Measurements from ENCODE around the gene BABAM1.

The BABAM1 gene

DNA sequence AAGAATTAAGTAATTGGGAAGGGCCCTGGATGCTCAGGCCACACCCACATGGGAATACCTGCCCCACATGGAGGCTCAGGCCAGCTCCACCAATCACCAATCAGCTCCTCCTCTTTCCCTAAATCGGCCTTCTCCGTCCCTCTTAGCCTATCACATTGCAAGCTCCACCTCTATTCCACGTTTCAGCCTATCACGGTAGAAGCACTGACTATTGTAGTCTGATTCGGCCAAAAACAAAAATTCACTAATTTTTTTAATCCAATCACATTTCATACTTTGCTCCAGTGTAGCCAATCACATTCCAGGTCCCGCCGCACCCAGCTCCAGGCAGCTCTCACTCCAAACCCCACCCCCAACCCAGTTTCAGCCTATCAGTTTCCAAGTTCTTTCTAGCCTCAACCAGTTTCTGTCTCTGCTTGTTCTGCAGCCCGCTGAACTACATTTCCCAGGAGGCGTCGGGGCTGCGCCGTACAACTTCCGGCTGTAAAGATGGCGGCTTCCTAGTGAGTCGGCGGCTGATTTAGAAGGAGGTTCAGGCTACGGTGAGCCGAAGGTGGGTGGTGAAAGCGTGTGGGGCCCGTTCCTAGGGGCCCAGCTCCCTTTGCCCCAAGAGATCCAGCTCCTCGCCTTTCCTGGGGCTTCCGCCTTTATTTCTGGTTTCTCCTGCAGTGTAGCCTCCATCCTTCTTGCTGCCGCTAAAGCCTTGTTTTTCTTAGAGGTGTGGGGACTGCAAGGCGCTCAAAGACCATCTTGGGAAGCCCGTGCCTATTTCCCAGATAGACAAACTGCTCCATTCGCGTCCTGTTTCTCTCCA, at the start of gene BABAM1:
BABAM1 (plus strand) TSS at position 469 of the 814 bp plus-strand sequence. CDS start 1,364 bp downstream, outside the sequence.
- peak; percentile 99 for DNase-seq (ENCODE audit: low read depth in 2 of 2)

GRCh38 chr19:17219286-17219685, 48.0 kb upstream of the BABAM1 start:
- no peak for DNase-seq (ENCODE audit: low read depth in 2 of 2)

GRCh38 chr19:17220207-17220758, 47.0 kb upstream of the BABAM1 start:
- DNase-seq (ENCODE audit: low read depth in 2 of 2), result peak; percentile 25 to 29

DNA sequence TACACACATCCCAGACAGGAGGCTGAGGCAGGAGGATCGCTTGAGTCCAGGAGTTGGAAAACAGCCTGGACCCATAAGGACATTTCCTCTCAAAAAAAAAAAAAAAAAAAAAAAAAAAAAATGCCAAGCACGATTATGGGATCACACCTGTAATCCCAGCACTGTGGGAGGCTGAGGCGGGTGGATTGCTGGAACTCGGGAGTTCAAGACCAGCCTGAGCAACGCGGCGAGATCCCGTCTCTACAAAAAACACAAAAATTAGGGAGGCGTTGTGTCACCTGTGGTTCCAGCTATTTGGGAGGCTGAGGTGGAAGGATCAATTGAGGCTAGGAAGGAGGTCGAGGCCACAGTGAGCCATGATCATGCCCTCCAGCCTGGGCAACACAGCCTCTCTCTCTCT, 42.2 kb upstream of the BABAM1 start:
- no peak for DNase-seq (ENCODE audit: low read depth in 2 of 2)

DNA sequence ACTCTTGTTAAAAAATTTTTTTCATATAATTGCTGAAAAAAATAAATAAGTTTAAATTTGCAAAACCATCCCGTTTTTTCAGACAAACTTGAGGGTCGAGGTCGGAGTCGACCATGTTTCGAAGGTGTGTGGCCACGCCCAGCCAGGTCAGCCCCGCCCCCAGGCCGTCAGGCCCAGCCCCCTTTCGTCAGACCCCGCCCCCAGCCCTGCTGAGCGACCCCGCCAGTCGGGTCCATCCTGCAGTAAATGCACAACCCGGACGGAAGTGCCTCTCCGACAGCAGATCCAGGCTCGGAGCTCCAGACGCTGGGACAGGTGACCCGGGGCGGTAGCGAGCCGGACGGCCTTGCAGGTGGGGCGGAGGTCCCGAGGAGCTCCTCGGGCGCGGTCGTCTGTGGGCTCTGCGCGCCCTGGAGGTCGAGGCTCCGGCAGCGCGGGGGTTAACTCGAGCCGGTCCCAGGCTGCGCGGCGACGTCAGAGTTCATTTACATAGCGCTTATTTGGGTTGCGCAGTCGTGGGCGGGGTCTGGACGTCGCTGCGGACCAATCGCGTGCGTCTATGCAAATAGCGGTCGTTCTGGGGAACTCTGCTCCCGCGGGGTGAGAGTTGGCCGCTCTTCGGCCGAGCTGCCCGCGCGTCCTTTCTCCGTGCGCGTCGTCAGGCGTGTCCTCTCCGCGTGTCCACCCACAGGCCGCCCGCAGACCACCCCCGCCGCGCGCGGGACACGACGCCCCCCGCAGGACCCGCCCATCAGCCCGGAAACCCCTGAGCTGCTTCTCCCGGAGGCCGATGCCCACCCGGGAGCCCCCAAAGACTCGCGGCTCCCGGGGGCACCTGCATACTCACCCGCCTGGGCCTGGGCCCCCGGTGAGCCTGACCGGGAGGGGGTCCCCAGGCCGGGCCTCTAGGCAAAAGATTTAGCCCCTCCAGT, 41.0 kb upstream of the BABAM1 start, which contains the start of gene OCEL1:
OCEL1 (plus strand) TSS at position 225 of the 932 bp plus-strand sequence; CDS start at position 247, 22 bp downstream.
- peak; percentile 90 to 91 for DNase-seq (ENCODE audit: low read depth in 2 of 2)

DNA sequence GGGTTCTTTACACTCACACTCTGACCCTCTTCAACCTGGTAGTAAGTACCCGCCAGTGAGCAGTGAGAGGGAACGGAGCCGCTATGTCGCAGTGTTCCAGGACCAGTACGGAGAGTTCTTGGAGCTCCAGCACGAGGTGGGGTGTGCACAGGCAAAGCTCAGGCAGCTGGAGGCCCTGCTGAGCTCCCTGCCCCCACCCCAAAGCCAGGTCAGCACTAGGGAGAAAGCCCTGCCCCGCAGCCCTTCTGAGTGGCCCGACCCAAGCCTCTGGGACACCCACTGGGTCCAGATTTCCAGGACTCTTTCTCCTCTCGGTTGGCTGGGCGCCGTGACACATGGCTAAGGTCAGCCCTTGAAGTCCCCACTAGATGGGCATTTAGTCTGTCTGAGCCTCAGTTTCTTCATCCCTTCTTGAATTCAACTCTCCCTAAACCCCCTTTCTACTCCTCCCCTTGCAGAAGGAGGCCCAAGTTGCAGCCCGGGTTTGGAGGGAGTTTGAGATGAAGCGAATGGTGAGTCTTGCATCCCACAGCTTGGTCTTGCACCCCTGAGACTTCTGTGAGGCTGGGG, 39.4 kb upstream of the BABAM1 start:
- no peak for DNase-seq (ENCODE audit: low read depth in 2 of 2)

DNA sequence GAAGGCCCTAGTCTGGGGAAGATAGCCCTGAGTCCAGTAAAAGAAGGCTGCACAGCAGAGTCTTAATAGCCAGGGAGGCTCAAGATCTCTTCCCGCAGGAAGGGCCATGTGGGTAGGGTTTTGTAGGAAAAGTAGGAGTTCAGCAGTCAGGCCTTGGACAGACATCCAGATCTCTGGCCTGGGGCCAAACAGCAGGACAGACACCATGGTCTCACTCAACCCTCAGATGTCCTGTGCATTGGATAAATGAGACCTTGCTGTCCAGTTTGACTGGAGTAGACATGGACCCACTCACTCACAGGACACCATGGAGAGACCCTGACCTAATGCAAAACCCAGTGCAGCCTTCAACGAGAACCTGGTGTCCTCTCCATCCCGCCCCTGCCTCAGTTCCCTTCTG, 37.4 kb upstream of the BABAM1 start:
- DNase-seq (ENCODE audit: low read depth in 2 of 2), result no peak

GRCh38 chr19:17232258-17232657, 35.0 kb upstream of the BABAM1 start:
- no peak for DNase-seq (ENCODE audit: low read depth in 2 of 2)

DNA sequence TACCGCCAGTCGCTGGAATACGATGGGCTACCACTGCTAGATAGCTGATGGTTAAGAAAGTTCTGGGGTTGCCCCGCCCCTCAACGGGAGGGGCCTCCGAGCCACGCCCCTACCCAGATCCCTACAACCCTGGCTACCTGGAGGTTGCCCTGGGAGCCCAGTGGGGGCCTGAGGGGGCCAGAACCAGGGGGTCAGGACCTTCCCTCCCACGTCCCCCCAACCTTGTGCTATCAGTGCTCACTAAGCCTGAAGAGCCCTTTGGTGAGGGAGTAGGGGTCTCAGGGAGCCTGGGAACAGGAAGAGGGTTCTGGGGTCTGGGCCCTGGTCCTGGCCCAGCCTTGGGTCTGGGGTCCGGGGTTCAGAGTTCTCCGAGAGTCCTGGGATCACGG, 32.3 kb upstream of the BABAM1 start:
- DNase-seq (ENCODE audit: low read depth in 2 of 2), result no peak

- no peak for DNase-seq (ENCODE audit: low read depth in 2 of 2)
Measured at GRCh38 chr19:17235300-17235970, 31.8 kb upstream of the BABAM1 start.

DNA sequence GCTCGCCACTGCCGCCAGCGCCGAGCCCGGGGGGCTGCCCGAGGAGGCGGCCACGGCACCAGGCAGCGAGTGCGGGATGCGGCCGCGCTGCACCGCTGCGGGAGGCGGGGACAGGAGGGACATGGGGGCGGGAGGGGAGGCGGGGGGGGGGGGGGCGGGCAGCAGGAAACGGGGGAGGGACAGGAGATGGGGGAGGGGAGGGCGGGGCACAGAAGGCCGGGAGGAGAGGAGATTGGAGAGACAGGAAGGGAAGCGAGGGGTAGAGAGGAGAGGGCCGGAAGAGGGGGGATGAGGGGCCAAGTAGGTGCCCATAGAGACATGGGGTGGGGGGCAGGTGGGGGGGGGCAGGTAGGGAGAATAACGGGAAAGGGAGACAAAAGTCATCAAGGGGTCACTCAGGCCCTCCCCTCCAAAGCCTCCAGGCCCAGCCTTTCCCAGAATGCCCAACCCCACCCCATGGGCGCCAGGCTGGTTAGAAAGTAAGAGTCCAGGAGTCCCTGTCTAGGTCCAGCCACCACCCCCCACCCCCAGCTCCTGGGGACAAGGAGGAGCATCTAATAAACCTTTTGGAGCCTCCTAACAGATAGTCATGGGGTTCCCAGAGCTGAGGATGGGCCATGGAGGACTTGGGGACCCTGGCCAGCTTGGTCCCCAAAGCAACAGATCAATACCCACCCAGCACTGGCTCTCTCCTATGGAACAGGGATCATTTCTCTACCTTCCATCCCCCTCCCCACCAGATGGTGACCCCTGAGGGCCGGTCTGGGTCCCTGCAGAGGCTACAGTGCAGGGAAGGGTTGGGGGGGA, 31.1 kb upstream of the BABAM1 start:
- DNase-seq (ENCODE audit: low read depth in 2 of 2), result no peak

GRCh38 chr19:17236811-17237543, 30.3 kb upstream of the BABAM1 start:
- no peak for DNase-seq (ENCODE audit: low read depth in 2 of 2)

DNA sequence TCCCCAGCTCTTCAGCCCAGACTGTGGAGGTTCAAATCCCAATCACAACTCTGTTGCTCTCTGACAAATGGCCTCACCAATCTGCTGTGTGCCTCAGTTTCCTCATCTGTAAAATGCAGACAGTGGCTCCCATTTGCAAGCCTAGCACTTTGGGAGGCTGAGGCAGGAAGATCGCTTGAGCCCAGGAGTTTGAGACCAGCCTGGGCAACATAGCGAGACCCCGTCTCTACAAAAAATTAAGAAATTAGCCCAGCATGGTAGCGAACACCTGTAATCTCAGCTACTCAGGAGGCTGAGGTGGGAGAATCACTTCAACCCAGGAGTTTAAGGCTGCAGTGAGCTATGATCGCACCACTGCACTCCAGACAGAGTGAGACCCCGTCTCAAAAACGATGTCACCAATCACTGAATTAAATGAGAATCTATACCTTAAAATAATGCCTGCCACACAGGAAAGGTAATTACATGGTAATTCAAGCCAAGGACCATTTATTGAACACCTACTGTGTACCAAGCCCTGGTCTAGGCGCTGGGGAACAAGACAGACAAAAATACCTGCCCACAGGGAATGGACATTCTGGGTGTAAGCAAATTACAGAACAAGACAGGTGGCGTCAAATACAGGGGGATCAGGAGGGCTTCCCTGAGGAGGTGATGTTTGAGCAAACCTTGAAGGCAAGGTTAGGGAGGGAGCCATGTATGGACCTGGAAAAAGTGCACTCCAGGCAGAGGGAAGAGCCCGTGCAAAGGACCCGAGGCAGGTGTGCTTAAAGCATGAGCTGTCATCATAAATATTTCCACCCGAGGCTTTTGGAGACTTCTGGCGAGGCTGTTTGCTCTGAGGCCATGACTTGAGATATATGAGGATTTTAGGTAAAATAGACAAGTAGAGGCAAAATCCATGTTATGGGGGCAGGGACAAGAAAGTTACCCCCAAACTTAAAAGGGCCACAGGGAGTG, 29.2 kb upstream of the BABAM1 start:
- no peak for DNase-seq (ENCODE audit: low read depth in 2 of 2)

GRCh38 chr19:17240062-17240752, 27.0 kb upstream of the BABAM1 start:
- no peak for DNase-seq (ENCODE audit: low read depth in 2 of 2)

DNA sequence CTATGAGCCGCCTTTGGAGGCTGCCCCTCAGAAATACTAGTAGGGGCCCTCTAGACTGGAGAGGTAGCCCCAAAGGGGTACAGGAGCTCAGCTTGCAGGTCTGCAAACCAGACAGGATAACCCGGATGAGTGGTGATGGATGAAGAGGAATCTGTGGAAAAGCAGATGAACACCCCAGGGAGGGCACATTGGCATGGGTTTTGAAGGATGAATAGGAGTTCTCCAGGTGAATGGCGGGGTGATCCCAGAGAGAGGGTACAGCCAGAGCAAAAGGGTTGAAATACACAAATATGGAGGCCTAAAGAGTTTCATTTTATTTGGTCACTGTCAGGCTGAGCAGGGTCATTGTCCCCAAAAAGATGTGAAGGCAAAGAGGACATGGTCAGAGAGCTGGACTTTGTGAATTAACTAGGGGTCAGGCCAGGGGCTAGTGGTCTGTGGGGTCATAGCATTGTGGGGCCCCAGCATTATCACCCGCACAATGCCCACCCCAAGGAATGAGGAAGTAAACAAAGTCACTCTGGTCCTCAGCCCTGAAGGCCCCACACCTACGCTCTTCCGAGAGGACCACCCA, 26.3 kb upstream of the BABAM1 start:
- DNase-seq (ENCODE audit: low read depth in 2 of 2), result no peak

DNA sequence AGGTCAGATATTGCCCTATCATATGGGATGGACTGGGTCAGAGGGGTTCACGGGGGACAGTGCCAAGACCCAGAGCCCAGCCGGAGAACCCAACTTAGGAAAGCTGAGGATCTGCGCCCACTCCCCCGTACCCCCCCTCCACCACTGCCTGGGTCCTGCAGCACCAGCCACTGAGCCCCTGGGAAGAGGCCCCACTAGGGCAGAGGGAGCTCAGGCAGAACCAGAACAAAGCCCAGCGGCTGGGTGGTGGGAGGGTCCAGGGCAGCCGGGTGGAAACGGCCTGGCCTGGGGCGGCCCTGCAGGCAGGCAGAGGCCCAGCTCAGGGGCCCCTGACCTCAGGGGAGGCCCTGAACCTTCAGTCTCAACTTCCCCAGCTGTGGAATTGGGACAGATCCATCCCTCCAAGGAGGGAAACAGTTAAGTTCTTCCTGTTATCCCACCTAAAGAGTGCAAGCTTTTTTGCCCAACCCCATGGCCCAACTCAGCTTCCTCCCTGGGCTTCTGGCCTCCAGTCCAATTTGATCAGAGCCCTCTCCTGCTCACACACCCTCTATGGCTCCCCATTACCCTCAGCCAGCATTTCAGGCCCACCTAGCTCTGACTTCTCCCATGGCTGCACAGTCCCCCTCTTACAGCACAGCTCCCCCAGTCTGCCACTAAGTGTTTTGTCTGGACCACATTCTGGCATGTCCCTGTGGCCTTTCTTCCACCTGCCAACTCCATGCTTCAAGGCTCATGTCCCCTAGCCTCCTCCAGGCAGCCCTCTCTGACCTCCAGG, 24.6 kb upstream of the BABAM1 start:
- DNase-seq (ENCODE audit: low read depth in 2 of 2), result no peak
